Pulmonary artery endothelial cell (primary cell): ENCODE measurements around the gene MRGPRG. TPM values are rescaled to one million over a fixed set of nuclear protein-coding genes. Genes with fewer than 3 reads are reported as not detected.
"Not testable (repeated sequence)": the region's sequence is repeated elsewhere in the genome, so short reads cannot be mapped to it uniquely, and the experiment has no call there.

ENCODE experiments used
- DNase-seq: peaks from one replicate; pipeline ENCODE4 v3.0.0-alpha.2; 2011; ENCODE audit warnings: low read depth, low spot score
- total RNA-seq: library from RNA; depleted of rRNA; stranded (reverse); fragments of >200 nt; gene quantifications from 2 replicates; pipeline ENCODE4 v1.2.3, GENCODE V29; 2014

Gene MRGPRG
- total RNA-seq: not detected in 2 replicates

GRCh38 chr11:3218483-3219280, at the start of gene MRGPRG:
Gene MRGPRG, minus strand, starts transcription at chr11:3218813. Its CDS starts 0 bp downstream, at chr11:3218813.
- DNase-seq: no peak

- DNase-seq: not testable (repeated sequence)
Observed at GRCh38 chr11:3262548-3262947, 43.9 kb upstream of the MRGPRG start.

- DNase-seq: not testable (repeated sequence)
Observed at GRCh38 chr11:3261831-3262230, 43.2 kb upstream of the MRGPRG start.

GRCh38 chr11:3257509-3257908, 38.9 kb upstream of the MRGPRG start:
- not testable (repeated sequence) for DNase-seq

- not testable (repeated sequence) for DNase-seq
Observed at GRCh38 chr11:3255241-3255640, 36.6 kb upstream of the MRGPRG start.

GRCh38 chr11:3254773-3255172, 36.2 kb upstream of the MRGPRG start:
- not testable (repeated sequence) for DNase-seq

- DNase-seq: no peak
Observed at GRCh38 chr11:3245071-3245470, 26.5 kb upstream of the MRGPRG start.

GRCh38 chr11:3243880-3244279, 25.3 kb upstream of the MRGPRG start:
- DNase-seq: no peak

GRCh38 chr11:3237119-3237518, 18.5 kb upstream of the MRGPRG start:
- DNase-seq: no peak

GRCh38 chr11:3234846-3235245, 16.2 kb upstream of the MRGPRG start:
- DNase-seq: no peak

- no peak for DNase-seq
Observed at GRCh38 chr11:3232956-3233355, 14.3 kb upstream of the MRGPRG start.

- no peak for DNase-seq
Observed at GRCh38 chr11:3231851-3232744, 13.5 kb upstream of the MRGPRG start, which contains the start of gene MRGPRE. Gene MRGPRE, minus strand, starts transcription at chr11:3232417. Its CDS starts 3,618 bp downstream, at chr11:3228799.

- DNase-seq: no peak
Observed at GRCh38 chr11:3231550-3231850, 12.9 kb upstream of the MRGPRG start.

GRCh38 chr11:3230636-3231549, 12.3 kb upstream of the MRGPRG start:
- DNase-seq: no peak

GRCh38 chr11:3229673-3230630, 11.3 kb upstream of the MRGPRG start:
- no peak for DNase-seq

GRCh38 chr11:3228445-3228829, 9.8 kb upstream of the MRGPRG start:
- DNase-seq: no peak

GRCh38 chr11:3227568-3228444, 9.2 kb upstream of the MRGPRG start:
- no peak for DNase-seq

GRCh38 chr11:3226846-3227567, 8.4 kb upstream of the MRGPRG start:
- DNase-seq: no peak
